Fibroblast of skin of back (primary cell): Measurements from ENCODE around the gene IQCK.

ENCODE experiments used
- DNase-seq: peaks from one replicate; pipeline ENCODE4 v3.0.0-alpha.2; 2013

Gene IQCK

GRCh38 chr16:19718624-19718965 is 524 bp downstream of the IQCK start:
- DNase-seq: no peak

- DNase-seq: no peak
Observed at GRCh38 chr16:19722269-19722952, 4.3 kb downstream of the IQCK start.

- DNase-seq: no peak
Observed at GRCh38 chr16:19722981-19723380, 4.9 kb downstream of the IQCK start.

- DNase-seq: no peak
Observed at GRCh38 chr16:19728636-19728965, 10.5 kb downstream of the IQCK start.

- no peak for DNase-seq
Observed at GRCh38 chr16:19733551-19733950, 15.5 kb downstream of the IQCK start.

- no peak for DNase-seq
Observed at GRCh38 chr16:19735074-19735867, 17.2 kb downstream of the IQCK start.

- DNase-seq: no peak
Observed at GRCh38 chr16:19737306-19738038, 19.4 kb downstream of the IQCK start.

- DNase-seq: no peak
Observed at GRCh38 chr16:19741354-19741753, 23.3 kb downstream of the IQCK start.

- no peak for DNase-seq
Observed at GRCh38 chr16:19743816-19744159, 25.7 kb downstream of the IQCK start.

GRCh38 chr16:19744670-19745069 is 26.6 kb downstream of the IQCK start:
- DNase-seq: no peak

GRCh38 chr16:19745286-19746010 is 27.4 kb downstream of the IQCK start:
- DNase-seq: no peak

GRCh38 chr16:19746561-19746960 is 28.5 kb downstream of the IQCK start:
- no peak for DNase-seq

- DNase-seq: no peak
Observed at GRCh38 chr16:19748389-19749168, 30.5 kb downstream of the IQCK start.

- no peak for DNase-seq
Observed at GRCh38 chr16:19749571-19750080, 31.6 kb downstream of the IQCK start.

- no peak for DNase-seq
Observed at GRCh38 chr16:19751478-19752385, 33.7 kb downstream of the IQCK start.

GRCh38 chr16:19753815-19754643 is 36.0 kb downstream of the IQCK start:
- DNase-seq: peak; percentile 51

GRCh38 chr16:19754644-19755036 is 36.6 kb downstream of the IQCK start:
- DNase-seq: no peak

GRCh38 chr16:19755268-19755667 is 37.2 kb downstream of the IQCK start:
- DNase-seq: no peak

- DNase-seq: peak; percentile 9
Observed at GRCh38 chr16:19757026-19757425, 39.0 kb downstream of the IQCK start.
